ENCODE measurements around the gene SLN.

Gene SLN

DNA sequence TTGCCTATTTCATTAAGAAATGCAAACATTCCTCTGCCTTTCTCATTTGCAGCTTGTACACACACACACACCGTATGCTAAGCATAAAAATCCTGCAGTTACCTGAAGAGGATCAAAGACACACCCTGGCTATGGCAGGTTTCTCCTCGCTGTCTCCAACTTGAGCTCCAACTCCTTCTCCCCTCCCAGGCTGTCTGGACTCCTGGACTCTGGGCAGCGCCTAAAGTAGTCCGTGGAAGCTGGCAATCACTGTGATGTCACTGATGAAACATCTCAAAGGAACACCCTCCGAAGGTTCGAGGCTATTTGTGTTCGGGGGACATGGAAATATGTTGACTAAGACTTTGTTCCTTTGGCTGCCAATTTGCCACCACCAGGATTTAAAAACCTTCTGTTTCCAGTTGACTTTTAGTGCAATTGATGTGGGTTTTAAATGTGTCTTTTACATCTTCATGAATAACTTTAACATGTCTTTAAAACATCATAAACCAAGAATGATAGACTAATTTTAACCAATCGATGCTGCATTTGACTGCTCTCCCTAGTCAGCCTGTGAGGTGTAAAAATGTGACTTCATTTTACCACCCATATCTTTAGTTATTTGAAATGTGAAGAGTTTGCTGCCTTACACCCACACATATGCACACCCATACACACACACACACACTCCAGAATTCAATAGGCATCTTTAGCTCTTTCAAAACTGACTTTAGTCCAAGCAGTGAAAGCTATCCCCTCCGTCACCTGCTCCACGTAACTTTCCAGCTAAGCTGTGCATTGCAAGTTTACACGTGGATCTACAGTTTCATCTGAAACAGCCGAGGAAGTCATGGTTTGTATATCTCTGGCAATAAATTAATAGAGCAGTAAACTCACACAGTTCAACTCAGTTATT lies at the start of gene SLN:
Gene SLN (minus strand): TSS at position 196 of the 895 bp plus-strand sequence.
- DNase-seq: peak in 1 of 3 experiments; percentile 83

DNA sequence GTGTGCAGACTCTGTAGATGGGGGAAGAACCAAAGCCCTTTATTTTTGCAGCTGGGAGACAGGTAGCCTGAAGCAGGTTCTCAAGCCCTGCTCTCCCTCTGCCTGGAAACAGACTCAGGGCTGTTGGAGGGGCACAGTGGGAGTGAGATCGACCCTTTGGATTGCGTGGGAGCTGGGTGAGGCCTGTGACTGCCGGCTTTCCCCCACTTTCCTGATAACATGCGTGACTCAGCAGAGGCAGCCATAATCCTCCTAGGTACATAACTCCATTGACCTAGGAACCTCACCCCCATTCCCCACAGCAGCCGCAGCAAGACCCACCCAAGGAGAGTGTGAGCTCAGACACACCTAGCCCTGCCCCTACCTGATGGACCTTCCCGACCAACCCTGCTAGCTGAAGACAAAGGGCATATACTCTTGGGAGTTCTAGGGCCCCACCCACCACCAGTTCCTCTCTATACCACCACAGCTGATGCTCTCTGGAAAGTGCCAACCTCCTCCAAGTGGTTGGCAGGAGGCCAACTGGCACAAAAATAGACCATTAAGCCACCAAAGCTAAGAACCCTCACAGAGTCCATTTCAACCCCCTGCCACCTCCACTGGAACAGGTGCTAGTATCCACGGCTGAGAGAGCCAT lies 47.0 kb upstream of the SLN start:
- peak; percentile 32 to 79 (median 70) for DNase-seq

DNA sequence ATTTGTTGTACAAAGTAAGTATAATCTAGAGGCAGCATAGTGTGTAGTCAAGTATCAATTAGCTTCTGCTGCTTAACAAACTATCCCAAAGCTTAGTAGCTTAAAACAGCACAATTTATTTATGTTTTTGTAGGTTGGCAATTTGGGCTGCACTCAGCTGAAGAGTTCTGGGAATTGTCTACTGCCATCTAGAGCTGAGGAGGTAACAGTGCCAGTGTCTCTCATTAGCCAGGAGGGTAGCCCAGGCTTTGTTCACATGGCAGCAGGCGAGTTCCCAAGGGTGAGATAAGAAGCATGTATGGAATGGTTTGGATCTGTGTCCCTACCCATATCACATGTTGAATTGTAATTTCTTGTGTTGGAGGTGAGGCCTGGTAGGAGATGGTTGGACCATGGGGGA lies 45.8 kb upstream of the SLN start:
- DNase-seq: no peak

DNA sequence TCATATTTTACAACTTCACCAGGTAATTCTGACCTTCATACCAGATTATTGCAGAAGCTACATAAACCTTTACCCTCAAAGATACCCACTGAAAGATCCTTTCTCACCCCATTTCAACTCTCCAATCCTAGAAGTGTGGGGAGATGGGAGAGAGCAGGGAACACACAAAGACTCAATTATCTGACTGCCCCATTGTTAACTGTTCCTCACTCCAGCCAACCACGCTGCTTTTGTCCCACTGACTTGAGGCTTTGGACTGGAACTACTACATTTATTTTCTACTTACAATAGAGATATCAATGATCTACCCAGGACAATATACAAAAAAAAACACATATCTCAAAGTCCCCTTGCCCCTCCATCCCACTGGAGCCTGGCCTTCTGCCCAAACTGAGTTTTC lies 44.7 kb upstream of the SLN start:
- DNase-seq: no peak

DNA sequence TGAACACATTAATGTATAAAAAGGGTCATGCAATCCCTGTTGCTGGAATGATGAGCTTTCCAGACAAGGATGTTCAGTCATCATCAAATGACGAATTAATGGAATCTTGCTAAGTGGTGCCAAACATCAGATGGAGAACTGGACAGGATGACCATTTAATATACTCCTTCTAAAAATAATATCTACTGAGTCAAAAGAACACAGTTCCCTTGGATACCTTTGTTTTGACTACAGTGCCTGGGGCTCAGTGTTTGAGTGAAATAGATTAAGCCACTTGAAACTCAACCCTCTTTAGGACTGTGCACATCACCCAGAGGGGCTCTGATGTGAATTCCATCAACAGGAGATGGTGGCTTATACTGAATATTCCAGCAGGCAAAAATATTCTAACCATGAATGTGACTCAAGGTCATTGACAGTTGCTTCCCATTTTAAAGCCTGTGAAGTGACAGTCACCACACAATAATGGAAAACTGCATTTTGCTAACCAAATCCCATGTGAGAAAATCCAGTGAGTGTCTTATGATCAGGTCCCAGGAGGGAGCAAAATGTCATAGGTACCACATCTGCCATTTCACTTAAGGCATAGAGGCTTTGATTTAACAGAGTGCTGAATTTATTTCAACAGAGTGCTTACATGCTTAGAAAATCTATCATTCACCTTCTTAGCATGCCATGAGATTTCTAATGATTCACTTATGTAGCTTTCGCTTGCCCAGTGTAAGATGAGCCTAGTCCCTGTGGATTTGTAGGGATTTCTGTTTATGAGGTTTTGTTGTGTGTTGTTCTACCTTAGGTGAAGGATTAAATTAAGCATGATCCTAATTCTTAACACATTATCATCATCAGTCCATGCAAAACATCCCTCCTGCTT lies 41.3 kb upstream of the SLN start:
- peak in 1 of 3 experiments; percentile 35 for DNase-seq

DNA sequence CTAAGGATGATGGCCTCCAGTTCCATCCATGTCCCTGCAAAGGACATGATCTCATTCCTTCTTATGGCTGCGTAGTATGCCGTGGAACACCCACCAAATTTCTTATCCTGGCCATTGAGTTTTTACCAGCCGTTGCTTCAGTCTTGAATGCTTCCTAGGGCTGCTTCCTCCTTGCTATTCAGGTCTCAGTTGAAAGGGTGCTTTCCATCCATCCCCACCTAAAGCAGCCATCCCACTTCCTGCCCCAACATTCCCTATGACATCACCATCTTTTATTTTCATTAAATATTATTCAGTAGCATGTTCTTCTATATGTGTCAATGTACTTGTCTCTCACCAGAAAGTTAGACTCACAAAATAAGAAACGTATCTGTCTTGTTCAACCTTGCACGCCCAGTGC lies 40.7 kb upstream of the SLN start:
- no peak for DNase-seq

DNA sequence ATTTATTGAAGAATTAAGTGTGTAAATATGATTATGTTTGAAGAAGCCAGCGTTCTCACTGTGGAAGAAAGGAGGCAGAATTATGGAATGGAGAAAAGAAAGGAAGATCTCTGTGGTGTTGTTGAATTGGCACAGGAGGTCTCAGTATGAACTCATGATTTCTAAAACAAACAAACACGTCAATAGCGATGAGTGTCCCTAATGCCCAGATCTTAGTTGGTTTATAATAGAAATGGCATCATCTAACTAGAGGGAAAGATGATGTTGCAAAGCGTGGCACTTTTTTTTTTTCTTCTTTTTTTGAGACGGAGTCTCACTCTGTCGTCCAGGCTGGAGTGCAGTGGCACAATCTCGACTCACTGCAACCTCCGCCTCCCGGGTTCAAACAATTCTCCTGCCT lies 39.2 kb upstream of the SLN start:
- DNase-seq: no peak

DNA sequence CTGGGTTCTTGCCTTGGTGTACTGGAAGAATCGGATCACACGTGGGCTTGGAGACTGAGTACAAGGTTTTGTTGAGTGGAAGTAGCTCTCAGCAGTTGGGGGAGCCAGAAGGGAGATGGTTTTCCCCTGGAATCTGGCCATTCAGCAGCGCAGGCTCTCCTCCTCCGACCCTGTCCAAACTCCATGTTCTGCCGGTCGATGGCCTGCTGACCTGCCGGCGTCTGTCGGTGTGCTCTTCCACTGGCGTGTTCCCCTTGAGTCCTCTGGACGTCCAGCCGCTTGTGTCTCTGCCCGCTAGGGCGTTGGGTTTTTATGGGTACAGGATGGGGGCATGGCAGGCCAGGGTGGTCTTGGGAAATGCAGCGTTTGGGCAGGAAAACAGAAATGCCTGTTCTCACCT lies 38.5 kb upstream of the SLN start:
- no peak for DNase-seq

DNA sequence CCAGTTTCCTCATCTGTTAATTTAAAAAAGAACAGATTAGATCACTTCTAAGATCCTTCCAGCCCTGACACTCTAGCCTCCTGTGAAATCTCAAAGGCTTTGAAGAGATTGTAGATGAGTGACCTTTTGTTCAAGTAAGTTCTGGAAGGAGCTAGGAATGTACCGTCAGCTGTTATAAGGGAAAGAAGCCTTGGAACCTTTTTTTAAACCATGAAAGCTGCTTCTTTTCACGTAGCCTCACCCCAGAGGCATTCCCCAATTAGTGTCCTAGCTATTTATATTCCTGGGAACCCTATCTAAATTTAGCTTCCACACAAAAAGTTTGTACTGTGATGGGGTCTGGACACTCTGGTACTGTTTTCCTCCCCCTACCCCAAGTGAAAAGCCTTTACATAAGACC lies 35.8 kb upstream of the SLN start:
- DNase-seq: no peak

DNA sequence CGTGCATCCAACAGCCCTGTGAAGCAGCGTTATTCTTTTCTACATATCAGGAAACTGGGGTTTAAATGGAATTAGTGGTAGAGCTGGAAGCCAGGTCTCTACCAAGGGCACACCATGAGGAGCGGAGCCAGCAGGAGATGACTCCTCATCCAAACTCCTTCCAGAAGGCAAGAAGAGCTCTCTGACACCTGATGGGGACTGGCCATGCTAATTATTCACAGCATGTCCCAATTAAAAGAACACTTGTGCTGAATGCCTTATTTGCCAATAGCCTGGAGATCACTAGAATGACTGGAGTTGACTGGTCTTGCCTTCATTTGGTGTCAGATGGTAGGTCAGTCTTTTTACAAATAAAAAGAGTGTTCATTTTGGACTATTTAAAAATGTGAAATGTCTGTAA lies 32.9 kb upstream of the SLN start:
- peak in 1 of 3 experiments; percentile 30 for DNase-seq

DNA sequence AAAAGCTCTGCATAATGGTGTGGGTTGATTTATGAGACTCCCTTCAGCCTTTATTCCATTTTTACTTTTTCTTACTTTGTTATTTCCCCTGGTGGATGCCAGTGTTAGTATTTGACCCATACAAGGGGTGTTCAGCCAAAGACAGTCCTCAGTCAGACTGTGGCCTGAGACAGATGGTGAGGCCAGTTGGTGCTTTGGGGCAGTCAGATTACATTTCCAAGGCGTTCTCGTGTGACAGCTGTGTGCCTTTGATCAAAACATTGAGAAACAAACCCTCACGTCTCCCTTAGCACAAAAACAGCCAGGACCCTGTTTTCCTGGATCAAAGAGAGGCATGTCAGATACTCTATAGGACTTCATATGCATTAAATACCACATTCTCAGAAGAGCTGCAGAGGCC lies 31.3 kb upstream of the SLN start:
- DNase-seq: no peak

DNA sequence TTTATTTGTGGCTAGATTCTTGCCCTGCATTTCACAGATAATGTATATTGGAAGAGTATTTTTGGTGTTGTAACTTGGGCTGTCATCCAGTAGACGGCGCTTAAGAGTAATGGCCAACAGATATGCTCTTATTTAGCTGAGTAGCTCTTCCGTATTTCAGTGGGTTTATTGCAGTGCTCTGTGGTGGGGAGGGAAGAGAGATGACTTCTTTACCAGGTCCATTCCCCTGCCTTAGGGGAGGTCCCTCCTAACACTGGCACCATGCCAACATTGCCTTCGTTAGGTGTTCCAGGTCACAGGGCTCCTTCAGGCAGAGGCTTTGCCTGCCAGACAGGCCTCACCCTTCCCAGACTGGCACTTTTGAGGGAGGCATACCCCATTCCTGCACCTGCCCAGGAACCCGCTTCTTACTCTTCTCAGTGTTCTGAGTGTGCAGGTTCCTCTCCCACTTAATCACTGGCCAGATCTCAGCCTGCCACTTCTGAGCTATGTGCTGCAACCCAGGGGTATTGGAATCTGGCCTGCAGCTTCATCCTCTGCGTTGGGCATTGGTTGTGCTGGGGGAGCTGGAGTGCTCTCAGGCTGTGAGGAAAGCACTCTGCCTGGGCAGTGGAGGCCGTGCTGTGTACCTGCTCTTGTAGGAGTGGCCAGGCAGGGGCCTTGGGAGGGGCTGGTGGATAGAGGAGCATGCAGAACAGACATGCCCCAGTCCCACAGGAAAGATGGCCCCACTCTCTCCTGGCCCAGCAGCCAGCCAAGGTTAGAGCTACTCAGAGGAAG lies 29.4 kb upstream of the SLN start:
- DNase-seq: peak in 1 of 3 experiments; percentile 23

DNA sequence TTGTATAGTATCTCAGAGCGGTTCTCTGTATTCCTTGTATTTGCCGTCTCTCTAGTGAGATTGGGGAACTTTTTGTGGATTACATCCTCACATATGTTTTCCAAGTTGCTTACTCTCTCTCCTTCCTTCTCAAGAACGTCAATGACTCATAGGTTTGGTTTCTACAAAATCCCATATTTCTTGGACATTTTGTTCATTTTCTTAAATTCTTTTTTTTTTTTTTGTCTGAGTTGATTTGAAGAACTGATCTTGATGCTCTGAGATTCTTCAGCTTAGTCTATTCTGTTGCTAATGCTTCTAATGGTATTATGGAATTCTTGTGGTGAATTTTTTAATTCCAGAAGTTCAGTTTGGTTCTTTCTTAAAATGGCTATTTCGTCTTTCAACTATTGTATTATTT lies 28.4 kb upstream of the SLN start:
- DNase-seq: no peak

DNA sequence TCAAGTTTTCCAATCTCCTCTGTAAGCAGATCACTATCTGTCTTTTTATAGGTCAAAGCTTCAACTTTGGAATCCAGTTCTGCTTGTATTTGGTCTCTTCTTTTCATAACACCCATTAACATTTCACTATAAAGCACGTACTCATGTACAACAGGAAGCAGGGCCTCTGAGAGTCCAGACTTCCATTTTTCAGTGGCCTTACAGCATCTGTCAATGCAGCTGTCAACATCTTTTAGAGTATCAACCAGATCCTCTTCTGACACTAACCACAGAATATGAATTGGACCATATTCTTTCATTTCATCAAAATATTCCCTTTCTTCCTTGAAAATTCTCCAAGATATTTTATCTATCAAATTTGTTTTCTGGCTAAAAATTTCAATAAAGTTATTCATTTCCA lies 24.7 kb upstream of the SLN start:
- no peak for DNase-seq

DNA sequence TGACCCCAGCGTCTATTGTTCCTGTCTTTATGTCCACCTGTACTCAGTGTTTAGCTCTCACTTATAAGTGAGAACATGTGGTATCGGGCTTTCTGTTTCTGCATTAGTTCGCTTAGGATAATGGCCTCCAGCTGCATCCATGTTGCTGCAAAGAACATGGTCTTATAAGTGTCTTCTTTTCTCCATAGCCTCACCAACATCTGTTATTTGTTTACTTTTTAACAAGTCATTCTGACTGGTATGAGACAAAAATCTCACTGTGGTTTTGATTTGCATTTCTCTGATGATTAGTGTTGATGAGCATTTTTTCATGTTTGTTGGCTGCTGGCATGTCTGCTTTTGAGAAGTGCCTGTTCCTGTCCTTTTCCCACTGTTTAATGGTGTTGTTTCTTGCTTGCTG lies 21.7 kb upstream of the SLN start:
- DNase-seq: no peak

DNA sequence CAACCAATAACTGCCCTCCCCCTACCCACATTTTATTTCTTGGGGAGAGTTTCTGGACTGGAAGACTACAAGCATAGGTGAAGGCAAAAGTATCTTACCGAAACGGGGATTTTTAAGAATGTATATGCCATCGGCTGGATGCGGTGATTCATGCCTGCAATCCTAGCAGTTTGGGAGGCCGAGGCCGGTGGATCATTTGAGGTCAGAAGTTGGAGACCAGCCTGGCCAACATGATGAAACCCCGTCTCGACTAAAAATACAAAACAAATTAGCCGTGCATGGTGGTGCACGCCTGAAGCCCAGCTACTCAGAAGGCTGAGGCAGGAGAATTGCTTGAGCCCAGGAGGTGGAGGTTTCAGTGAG lies 20.8 kb upstream of the SLN start:
- no peak for DNase-seq

DNA sequence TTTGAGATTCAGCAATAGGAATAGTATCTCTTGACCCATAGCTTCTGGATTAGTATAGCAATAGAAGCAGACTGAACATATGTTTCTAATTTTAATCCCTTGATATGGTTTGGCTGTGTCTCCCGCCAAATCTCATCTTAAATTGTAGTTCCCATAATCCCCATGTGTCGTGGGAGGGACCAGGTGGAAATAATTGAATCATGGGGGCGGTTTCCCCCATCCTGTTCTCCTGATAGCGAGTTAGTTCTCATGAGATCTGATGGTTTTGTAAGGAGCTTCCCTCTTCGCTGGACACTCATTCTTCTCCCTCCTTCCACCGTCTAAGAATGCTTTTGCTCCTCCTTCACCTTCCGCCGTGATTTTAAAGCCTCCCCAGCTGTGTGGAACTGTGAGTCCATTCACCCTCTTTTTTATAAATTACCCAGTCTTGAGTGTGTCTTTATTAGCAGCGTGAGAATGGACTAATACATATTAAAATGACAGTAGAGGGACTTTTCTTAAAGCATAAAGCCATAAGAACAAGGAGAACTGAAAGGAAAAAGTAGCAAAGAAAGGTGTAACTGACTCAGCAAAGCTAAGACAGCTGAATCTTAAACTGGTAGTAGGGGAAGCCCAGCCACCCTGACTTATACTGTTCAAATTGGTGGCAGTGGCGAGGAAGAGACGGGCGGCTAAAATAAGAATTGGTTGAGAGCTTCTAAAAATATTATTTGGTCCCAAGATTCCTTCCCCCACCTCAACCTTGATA lies 20.3 kb upstream of the SLN start:
- DNase-seq: no peak

DNA sequence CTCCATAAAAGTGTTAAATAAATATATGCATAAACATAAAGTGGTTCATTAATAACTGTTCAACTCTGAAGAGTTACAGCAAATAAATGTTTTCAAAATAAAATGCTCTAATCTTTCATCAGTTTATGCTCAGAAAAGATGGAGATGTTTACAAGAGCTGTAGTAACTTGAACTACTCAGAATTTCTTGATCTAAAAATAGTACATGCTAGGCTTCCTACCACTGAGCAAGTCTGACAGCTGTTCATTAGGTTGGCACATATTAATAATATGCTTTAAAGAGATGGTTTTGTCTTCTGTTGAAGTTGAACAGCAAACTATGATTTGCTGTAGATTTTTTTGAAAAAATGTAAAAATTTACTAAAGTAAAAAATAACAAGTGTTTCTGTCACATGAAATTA lies 10.8 kb upstream of the SLN start:
- no peak for DNase-seq

DNA sequence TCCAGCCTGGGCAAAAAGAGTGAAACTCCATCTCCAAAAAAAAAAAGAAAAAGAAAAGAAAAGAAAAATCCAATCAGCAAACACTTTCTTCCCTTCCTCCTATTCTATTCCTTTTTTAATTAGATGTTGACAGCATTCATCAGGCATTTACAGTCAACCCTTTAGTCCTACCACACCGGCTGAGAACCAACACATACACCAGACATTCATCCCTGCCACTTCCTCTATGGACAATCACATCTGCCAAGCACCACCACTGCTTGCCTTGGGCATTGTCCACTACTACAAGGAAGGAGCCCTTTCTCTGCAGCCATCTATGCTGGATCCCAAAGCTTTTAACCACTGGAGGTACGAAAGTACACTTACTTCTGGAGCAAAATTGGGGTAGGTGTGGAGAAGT lies 9.4 kb upstream of the SLN start:
- DNase-seq: no peak

DNA sequence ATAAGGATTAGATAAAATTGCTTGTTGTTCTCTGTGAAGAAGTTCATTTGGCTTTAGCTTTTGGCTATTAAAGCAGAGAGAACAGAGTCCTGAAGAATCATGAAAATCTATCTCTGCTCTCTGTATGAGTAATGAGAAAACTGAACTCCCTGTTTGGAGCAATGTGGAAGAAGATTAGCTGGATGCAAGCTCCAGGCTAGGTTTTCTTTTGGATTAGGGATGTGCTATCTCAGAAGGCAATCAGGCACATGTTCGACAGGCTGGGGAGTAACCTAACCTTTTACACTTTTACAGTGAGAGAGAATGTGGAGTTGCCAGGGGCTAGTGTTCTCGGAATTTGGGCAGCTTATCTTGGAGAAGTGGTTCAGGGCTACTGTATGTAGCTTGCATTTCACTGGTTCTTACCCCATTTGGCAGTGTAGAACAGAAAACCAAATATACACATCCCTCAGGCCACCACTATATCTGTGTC lies 8.5 kb upstream of the SLN start:
- no peak for DNase-seq

DNA sequence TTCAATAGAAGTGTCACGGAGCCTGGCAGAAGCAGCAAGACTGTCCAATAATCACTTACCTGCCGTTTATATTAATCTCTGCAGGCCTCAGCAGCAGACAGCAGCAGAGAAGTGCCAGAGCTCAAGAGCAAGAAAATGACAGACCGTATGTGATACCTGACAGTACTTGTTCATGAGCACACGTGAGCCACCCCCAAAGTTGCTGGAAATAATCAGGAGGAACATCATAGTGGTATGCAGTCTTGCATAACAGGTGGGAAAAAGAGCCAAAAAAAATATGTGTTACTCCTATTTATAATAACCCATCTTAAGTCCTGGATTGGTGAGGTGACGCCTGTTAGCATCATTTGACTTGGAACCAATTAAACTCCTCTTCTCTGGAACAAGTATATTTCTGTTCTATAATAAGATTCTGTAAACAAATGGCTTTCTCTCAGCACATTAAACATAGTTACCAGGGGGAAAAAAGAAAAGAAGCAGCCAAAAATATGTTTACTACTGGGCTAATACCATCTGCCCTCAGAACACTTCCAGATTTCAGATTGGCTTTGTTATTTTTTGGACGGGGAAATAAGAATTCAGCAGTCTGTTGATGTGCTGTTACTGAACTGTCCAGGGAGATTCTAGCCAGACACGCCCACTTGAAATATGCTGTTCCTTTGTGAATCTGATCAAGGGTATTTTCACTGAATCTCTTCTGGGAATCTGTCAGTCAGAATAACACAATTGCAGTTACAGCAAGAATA lies 7.9 kb upstream of the SLN start:
- DNase-seq: peak in 1 of 3 experiments; percentile 48
